ENCODE measurements around the gene PON3.
"Not testable (repeated sequence)": the region's sequence is repeated elsewhere in the genome, so short reads cannot be mapped to it uniquely, and the experiment has no call there.

Gene PON3

GRCh38 chr7:95411036-95411435, 14.9 kb upstream of the PON3 start:
- DNase-seq: no peak

GRCh38 chr7:95407751-95408150, 11.6 kb upstream of the PON3 start:
- no peak for DNase-seq

GRCh38 chr7:95405800-95406199, 9.6 kb upstream of the PON3 start:
- no peak for DNase-seq

- no peak for DNase-seq
Measured at GRCh38 chr7:95405208-95405607, 9.0 kb upstream of the PON3 start.

- no peak for DNase-seq
Measured at GRCh38 chr7:95404316-95404865, 8.2 kb upstream of the PON3 start.

- no peak for DNase-seq
Measured at GRCh38 chr7:95398155-95398940, 2.2 kb upstream of the PON3 start.

GRCh38 chr7:95397381-95397780, 1.2 kb upstream of the PON3 start:
- DNase-seq: no peak

GRCh38 chr7:95395755-95396135, 430 bp downstream of the PON3 start:
- DNase-seq: no peak

GRCh38 chr7:95394370-95394769, 1.8 kb downstream of the PON3 start:
- no peak for DNase-seq

GRCh38 chr7:95391761-95392160, 4.4 kb downstream of the PON3 start:
- no peak for DNase-seq

GRCh38 chr7:95389516-95389915, 6.7 kb downstream of the PON3 start:
- DNase-seq: no peak

GRCh38 chr7:95379457-95379856, 16.7 kb downstream of the PON3 start:
- not testable (repeated sequence) for DNase-seq

- no peak for DNase-seq
Measured at GRCh38 chr7:95376632-95377400, 19.4 kb downstream of the PON3 start.

GRCh38 chr7:95375591-95376257, 20.5 kb downstream of the PON3 start:
- DNase-seq: no peak

GRCh38 chr7:95373323-95373722, 22.9 kb downstream of the PON3 start:
- DNase-seq: no peak

- DNase-seq: no peak
Measured at GRCh38 chr7:95368235-95368634, 27.9 kb downstream of the PON3 start.

GRCh38 chr7:95367606-95368005, 28.6 kb downstream of the PON3 start:
- DNase-seq: no peak

- DNase-seq: no peak
Measured at GRCh38 chr7:95365151-95365550, 31.0 kb downstream of the PON3 start.

GRCh38 chr7:95357623-95358022, 38.6 kb downstream of the PON3 start:
- DNase-seq: no peak

- DNase-seq: no peak
Measured at GRCh38 chr7:95342642-95343307, 53.4 kb downstream of the PON3 start.

- no peak for DNase-seq
Measured at GRCh38 chr7:95342029-95342428, 54.1 kb downstream of the PON3 start.

- no peak for DNase-seq
Measured at GRCh38 chr7:95340491-95340890, 55.7 kb downstream of the PON3 start.

GRCh38 chr7:95338832-95339231, 57.3 kb downstream of the PON3 start:
- DNase-seq: no peak
